GM15510 (cell line): Measurements from ENCODE around the gene IL20.

Experiments used
- POLR2A ChIP-seq: IDR thresholded peaks from 3 replicates; pipeline ENCODE4 v1.6.1; 2011; ENCODE audit warnings: borderline replicate concordance; ENCODE audit not compliant: insufficient read length; ENCODE audit errors: extremely low read depth

IL20 gene

DNA sequence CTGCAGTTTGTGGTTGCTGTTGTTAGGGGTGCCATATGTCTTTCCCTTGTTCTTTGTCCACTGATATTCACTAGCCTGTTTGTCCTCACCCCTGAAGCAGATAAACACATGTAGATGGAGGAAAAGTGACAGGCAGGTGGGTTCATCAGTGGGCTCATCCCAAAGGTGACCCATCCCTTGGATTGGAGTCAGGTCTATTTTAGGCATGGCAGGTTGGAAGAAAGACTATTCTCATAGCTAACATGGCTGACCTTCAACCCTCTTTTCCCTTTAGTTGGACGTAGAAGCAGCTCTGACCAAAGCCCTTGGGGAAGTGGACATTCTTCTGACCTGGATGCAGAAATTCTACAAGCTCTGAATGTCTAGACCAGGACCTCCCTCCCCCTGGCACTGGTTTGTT, 37.3 kb downstream of the IL20 start:
- TF ChIP-seq POLR2A, result peak; percentile 21

DNA sequence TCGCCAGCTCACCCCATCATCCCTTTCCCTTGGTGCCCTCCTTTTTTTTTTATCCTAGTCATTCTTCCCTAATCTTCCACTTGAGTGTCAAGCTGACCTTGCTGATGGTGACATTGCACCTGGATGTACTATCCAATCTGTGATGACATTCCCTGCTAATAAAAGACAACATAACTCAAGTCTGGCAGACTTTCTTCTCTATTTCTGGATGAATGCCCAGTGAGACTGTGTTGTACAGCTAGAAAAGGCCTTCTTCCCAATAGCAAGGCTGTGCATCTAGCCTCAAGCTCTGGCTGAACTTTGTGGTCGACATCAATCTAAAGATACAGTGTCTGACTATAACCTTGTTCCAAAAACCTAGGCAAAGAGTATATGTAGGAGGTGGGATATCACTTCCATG, 38.3 kb downstream of the IL20 start:
- no peak for TF ChIP-seq POLR2A

DNA sequence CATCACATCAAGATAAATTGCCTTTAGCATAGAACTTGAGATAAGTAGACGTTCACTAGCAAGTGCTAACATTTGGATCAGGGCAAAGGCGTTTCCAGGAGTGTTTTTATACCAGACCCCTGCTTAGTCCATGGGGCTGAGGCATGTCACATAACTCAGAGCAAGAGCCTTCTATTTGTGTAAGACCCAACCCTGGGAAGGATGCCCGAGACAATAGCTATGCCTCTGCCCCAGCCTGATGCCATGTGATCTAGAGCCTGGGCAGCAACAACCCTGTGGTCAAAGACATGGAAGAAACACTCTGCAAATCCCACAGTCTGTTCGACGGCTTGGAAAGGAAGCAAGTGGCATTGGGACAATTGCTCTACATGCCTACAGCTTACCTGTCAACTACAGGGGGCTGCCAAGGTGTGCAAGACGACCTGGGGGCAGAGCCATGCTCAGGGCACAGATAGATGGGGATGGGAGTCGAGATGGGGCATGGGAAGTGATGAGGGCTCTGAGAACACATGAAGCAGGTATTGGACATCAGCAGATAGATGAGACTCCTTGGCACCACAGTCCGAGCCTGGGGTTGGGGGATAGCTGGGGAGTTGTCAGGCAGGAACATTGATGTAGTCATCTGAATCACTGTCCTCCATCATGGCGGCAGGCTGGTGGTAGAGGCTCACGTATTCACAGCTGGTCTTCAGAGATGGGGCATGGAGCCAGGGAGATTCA, 39.2 kb downstream of the IL20 start:
- TF ChIP-seq POLR2A, result no peak

DNA sequence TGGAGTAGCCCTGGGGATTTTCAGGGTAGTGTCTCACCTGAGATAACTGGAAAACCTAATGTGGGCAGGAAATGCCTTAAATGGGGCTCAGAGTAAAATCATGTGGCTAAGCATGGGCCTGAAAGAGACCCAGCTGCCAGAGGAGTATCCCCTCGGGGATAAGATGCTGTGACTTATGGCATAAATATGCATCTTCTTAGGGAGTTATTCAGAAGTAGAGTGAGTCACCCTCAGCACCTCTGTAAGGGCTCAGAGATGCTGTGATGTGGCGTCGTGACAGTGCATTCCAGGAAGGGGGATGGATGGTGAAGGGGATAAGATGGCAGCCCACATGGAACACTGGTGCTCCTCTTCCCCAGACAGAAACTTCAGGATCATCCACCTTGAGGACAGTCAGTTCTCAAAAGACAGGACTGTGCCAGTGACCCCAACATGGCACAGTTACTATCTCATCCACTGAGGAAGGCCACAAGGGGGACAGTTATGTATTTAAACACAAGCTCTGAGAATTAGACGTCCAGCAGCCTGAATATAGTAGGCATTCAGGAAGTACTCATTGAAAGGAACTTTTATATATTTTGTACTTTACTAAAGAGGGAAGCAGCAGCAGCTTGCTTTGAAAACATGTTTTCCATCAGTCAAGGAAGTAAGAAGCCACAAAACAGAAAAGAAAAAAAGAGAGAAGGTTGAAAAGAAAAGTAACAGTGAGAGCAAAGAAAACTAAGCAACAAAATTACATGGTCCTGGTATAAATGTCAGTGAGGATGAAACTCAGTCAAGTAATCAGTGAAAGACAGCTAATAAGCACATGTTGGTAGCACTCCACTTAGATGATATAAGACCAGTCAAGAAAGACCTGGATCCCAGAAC, 40.1 kb downstream of the IL20 start:
- TF ChIP-seq POLR2A, result no peak

DNA sequence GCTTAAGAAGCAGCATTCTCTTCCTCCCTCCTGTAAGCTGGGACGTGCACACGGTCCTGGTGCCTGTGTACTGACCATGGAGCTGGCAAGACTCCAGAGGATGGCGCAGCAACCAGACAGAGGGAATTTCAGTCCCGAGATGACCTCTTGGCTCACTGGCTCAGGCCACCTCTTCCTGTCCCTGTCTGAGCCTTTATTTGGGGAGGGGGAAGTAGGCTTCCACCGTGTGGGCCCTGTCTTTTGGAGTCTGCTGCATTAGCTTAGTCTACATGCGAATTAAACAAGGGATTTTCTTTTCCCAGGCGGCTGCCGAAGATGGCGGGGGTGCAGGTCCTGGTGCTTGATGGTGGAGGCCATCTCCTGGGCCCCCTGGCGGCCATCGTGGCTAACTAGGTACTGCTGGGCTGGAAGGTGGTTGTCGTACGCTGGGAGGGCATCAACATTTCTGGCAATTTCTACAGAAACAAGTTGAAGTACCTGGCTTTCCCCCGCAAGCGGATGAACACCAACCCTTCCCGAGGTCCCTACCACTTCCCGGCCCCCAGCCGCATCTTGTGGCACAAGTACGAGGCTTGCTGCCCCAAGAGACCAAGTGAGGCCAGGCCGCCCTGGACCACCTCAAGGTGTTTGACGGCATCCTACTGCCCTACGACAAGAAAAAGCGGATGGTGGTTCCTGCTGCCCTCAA, 42.0 kb downstream of the IL20 start:
- TF ChIP-seq POLR2A, result no peak

DNA sequence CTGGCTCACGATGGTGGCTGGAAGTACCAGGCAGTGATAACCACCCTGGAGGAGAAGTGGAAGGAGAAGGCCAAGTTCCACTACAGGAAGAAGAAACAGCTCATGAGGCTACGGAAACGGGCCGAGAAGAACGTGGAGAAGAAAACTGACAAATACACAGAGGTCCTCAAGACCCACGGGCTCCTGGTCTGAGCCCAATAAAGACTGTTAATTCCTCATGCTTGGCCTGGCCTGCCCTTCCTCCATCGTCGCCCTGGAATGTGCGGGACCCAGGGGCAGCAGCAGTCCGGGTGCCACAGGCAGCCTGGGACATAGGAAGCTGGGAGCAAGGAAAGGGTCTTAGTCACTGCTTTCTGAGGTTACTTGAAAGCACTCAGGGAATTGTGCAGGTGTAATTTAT, 42.6 kb downstream of the IL20 start:
- TF ChIP-seq POLR2A, result no peak

DNA sequence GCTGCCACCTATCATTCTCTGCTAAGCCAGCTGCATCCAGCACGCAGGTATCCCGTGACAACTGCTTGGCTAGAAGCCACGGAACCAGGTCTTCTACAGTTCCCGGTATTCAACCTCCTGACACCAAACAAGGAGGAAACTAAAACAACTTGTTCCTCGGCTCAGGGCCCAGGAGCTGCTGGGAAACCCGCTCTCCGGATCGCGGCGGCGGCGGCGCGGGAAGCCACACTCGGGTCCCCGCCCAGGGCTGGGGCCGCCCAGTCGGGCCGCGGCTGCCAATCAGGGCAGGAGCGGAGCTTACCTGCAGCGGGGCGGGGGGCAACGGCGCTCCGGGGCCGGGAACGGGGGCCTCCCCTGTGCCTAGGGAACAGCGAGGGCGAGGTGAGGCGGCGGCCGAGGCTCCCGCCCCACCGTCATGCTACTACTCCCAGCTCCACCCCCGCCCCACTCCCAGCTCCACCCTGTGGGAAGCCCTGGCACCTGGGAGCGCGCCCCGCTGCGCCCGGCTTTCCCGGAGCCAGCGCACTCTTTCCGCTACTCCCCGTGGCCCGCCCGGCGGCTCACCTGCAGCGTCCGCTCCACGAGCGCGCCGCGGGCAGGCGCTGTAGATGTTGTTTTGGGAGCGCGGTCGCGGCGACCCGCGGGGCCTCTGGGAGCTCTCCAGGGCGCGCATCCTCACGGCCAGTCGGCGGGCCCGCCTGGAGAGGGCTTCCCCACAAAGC, 43.9 kb downstream of the IL20 start:
- TF ChIP-seq POLR2A, result no peak

DNA sequence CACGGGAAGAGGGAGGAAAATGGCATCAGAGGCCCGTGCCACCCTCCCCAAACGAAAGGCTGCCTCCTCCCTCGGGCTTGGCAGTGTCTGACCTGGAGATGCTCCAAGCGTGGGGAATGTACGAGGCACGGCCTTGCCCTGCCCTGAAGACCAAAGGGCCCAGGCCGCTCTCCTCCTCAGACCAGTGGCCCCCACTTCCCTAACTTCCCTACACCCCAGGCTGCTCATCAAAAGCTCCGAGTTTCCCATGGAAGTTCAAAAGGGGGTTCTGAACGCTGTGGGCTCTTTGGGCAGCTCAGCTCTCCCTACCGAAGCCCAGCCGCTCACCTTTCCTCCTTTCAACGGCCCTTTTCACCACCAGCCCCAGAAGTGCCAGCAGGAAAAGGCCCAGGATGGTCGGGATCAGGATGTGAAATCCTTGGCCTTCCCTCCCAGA, 44.5 kb downstream of the IL20 start:
- TF ChIP-seq POLR2A, result no peak

DNA sequence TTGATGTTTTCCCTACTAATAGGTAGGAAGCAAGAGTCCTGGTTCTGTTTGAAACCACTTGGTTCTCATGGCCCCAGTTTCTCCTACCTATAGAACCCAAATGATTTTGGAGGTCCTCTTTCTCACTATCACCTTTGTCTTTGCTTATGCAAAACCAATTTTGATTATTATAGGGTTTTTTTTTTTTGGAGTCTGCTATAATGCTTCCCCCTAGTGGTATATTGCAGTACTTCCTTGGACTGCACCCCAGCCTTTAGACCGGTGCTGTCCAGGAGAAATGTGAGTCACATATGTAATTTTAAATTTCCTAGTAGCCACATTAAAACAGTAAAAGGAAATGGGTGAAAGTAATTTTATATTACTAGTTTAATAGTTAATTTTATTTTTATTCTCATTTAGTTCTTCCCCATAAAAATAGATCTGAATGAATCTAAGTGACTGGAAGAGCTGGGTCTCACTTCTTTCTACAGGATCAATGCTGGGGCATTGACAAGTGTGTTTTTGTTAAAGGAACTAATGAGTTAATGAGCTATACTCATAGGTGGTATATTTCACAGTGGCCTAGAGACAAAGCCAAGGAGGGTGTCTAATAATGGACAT, 45.7 kb downstream of the IL20 start:
- no peak for TF ChIP-seq POLR2A

DNA sequence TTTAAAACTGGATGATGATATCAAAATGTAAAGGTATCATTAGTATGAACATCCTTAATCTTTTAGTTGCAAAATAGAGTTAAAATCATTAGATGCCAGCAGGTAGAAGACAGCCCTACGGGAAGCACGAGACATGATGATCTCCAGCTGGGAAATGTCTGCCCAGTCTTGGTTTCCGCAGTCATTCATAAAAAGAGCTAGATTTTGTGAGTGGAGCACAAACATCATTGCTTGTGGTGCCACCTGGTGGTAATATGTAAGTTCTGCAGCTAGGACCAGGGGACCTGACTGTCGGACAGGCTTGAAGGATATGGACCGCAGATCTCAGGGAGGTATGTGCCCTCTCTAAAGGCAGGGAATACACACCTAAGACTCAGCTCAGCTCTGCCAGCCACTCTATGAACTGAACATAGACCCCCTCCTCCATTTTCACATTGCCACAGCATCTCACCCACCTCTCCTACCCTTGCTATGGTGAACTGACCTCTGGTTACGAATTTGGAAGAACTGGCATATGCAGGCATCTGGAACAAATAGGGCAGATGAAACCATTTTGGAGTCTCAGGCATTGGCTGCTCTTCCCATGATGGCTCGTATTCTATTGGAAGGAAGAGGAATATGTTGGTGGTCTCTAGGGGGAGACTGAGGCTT, 47.1 kb downstream of the IL20 start:
- no peak for TF ChIP-seq POLR2A

DNA sequence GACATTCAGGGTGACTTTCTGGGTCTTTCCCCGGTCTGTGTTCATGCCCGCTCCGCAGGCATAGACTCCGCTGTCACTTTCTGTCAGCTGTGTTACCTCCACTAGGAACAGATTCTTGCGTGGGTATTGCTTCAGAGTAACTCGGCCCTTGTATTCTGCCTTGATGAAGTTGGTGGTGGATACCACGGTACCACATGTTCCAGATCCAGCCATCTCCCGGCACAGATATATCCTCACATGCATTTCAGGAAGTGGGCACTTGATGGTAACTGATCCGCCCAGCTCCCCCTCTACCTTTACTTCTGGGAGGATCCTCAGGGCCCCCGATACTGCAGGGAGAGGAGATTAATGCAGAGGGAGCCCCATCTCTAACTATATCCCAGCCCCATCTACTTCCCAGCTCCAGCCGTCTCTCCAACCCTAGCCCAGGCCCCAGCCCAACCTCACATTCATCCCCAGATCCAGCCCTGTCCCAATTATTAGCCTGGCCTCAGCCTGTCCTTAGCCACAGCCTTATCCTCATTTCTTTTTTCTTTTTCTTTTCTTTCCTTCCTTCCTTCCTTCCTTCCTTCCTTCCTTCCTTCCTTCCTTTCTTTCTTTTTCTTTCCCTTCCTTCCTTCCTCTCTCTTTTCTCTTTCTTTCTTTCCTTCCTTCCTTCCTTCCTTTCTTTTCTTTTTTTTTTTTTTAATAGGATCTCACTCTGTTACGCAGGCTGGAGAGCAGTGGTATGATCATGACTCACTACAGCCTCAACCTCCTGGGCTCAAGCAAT, 48.5 kb downstream of the IL20 start:
- no peak for TF ChIP-seq POLR2A

DNA sequence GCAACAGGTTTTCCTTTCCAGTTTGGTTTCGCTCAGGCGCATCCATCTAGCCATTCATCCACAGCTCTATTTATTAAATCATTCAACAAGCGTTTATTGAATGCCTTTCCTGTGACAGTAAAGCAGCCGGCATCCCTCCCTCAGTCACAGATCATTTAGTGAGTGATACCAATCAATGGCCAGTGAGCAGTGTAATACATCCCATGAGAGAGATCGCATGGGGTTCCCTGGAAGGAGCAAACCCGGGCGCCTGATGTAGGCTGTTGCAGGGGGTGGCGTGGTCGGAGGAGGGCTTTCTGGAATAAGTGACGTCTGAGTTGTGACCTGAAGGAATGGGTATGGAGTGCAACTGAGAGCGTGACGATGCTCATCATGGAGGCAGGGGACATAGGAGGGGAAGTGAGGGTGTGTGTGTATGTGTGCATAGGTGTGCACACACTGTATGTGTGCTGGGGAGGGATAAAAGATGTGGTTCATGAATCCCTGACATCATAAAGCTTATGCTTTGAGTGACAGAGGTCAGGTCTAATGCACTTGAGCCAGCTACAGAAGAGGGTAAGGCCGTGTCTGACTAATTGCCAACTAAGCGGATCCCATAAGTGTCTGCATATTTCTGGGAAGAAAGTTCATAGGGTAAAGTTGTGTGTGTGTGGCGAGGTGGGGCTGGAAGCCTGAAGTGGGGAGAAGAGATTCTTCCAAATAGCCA, 49.8 kb downstream of the IL20 start:
- TF ChIP-seq POLR2A, result no peak
